ENCODE measurements around the gene KRT16. TPM values are rescaled to one million over a fixed set of nuclear protein-coding genes. Genes with fewer than 3 reads are reported as not detected.
A peak's percentile ranks its signal among the peaks of the same experiment; 100 is the strongest.
"Not testable (repeated sequence)": the region's sequence is repeated elsewhere in the genome, so short reads cannot be mapped to it uniquely, and the experiment has no call there.

Gene KRT16
- total RNA-seq, 1 donor from 2014 or later, result not detected

GRCh38 chr17:41631025-41631897 lies 18.7 kb upstream of the KRT16 start:
- intact Hi-C loops (cut with micrococcal nuclease), result no loop called here
- DNase-seq (no peak), ATAC-seq (no peak)

GRCh38 chr17:41629826-41630670 lies 17.5 kb upstream of the KRT16 start:
- DNase-seq (peak; percentile 7), ATAC-seq (no peak)
- intact Hi-C loops (cut with micrococcal nuclease), result no loop called here

- no peak for DNase-seq
- ATAC-seq, result no peak
- intact Hi-C loops (cut with micrococcal nuclease), result no loop called here
These were observed 16.7 kb upstream of the KRT16 start for GRCh38 chr17:41629316-41629715.

- ATAC-seq; intact Hi-C loops (cut with micrococcal nuclease): not testable (repeated sequence)
- DNase-seq, result peak; percentile 15
These were observed 16.2 kb upstream of the KRT16 start for GRCh38 chr17:41628621-41629255.

GRCh38 chr17:41628073-41628370 lies 15.5 kb upstream of the KRT16 start:
- intact Hi-C loops (cut with micrococcal nuclease); ATAC-seq: not testable (repeated sequence)
- DNase-seq, result peak; percentile 11

- DNase-seq, result peak; percentile 14
- intact Hi-C loops (cut with micrococcal nuclease), result no loop called here
- ATAC-seq, result no peak
These were observed 14.9 kb upstream of the KRT16 start for GRCh38 chr17:41627316-41628072.

- ATAC-seq; DNase-seq; intact Hi-C loops (cut with micrococcal nuclease): not testable (repeated sequence)
These were observed 14.3 kb upstream of the KRT16 start for GRCh38 chr17:41626914-41627295.

- DNase-seq, result peak; percentile 12
- intact Hi-C loops (cut with micrococcal nuclease); ATAC-seq: not testable (repeated sequence)
These were observed 13.7 kb upstream of the KRT16 start for GRCh38 chr17:41626028-41626913.

- intact Hi-C loops (cut with micrococcal nuclease), result no loop called here
- DNase-seq (peak; percentile 46), ATAC-seq (no peak)
These were observed 13.0 kb upstream of the KRT16 start for GRCh38 chr17:41625602-41626001.

- ATAC-seq, result no peak
- no peak for DNase-seq
- intact Hi-C loops (cut with micrococcal nuclease), result no loop called here
These were observed 11.9 kb upstream of the KRT16 start, which contains the start of gene KRT17 for GRCh38 chr17:41624208-41625101. Gene KRT17 (minus strand): TSS chr17:41624575. CDS start chr17:41624509, 66 bp downstream.

GRCh38 chr17:41623184-41623861 lies 10.8 kb upstream of the KRT16 start:
- DNase-seq; ATAC-seq; intact Hi-C loops (cut with micrococcal nuclease): not testable (repeated sequence)

- intact Hi-C loops (cut with micrococcal nuclease); DNase-seq; ATAC-seq: not testable (repeated sequence)
These were observed 10.0 kb upstream of the KRT16 start for GRCh38 chr17:41622340-41623183.

- intact Hi-C loops (cut with micrococcal nuclease), result no loop called here
- no peak for ATAC-seq
- DNase-seq, result no peak
These were observed 9.3 kb upstream of the KRT16 start for GRCh38 chr17:41621916-41622315.

- ATAC-seq; intact Hi-C loops (cut with micrococcal nuclease): not testable (repeated sequence)
These were observed 8.9 kb upstream of the KRT16 start for GRCh38 chr17:41621435-41621817.

GRCh38 chr17:41620583-41621434 lies 8.2 kb upstream of the KRT16 start:
- ATAC-seq (no peak), DNase-seq (no peak)
- intact Hi-C loops (cut with micrococcal nuclease), result no loop called here

More at GRCh38 chr17:41621435-41621817, 8.9 kb upstream of the KRT16 start:
- DNase-seq, result not testable (repeated sequence)

Data from left ventricle myocardium superior (tissue), 1 donor.